RWPE1 (cell line): ENCODE measurements around the gene HINFP.

Source experiments
- CTCF ChIA-PET: fragments of 350-600 bp; sonication (Branson Sonifier 250); formaldehyde crosslinking; extraction: SDS; loops from one replicate; lab custom pipeline; 2021; lab: Yijun Ruan, JAX
- POLR2A ChIA-PET: fragments of 400-600 bp; formaldehyde crosslinking; extraction: SDS; loops from one replicate; lab custom pipeline; 2020; ENCODE audit warnings: antibody characterized with exemption; ENCODE audit not compliant: low non-redundant PET; lab: Yijun Ruan, JAX
- DNase-seq: peaks from one replicate; pipeline ENCODE4 v3.0.0; 2012; ENCODE audit warnings: low spot score
- H3K27ac ChIP-seq: fragments of 450-650 bp; 2 replicates; pipeline ENCODE4 v1.5.1; 2017
- CTCF ChIP-seq: fragments of 450-650 bp; conservative IDR thresholded peaks from 2 replicates; pipeline ENCODE4 v1.5.1; 2017; ENCODE audit warnings: low read depth, mild to moderate bottlenecking

The HINFP gene

DNA sequence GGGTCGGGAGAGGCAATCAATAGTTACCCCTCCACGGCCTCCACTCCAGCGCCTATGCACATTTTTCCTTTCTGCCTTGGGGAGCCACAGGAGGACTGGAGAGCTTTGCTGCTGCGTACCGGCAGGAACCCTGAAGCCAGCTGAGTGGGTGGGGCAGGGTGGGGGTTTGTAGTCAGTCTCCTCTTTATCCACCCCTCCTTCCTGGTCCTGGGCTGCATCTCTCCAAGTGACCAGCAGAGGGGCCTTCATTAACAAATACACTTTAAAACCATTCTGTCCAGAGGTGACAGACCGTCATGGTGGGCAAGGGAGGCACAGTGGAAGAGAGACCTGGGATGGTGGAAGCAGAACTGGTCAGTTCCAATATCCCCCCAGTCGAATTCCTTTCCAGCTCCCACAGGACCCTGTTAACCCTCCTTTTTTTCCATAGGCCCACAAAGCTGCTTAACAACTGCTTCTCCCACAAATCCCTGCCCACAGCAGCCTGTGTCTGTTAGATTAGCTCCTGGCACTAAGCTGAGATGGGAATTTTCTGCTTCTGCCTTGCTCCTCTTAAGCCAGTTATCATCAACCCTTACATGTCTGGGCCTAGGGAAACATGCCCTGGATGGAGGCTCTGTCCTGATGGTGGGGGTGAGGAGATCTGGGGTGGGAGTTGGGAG lies 23.6 kb downstream of the HINFP start:
- peak; percentile 88 for DNase-seq
- TF ChIP-seq CTCF: peak; percentile 68
- POLR2A ChIA-PET: no interaction called here
- CTCF ChIA-PET: interaction anchor here (0.6 to 1.4 kb wide), 10 partner anchors 10 to 55 kb away, joined by 3 to 7 read pairs (median 4); partner anchors contain the start of gene DPAGT1
- no peak overlapping the region for H3K27ac ChIP-seq

DNA sequence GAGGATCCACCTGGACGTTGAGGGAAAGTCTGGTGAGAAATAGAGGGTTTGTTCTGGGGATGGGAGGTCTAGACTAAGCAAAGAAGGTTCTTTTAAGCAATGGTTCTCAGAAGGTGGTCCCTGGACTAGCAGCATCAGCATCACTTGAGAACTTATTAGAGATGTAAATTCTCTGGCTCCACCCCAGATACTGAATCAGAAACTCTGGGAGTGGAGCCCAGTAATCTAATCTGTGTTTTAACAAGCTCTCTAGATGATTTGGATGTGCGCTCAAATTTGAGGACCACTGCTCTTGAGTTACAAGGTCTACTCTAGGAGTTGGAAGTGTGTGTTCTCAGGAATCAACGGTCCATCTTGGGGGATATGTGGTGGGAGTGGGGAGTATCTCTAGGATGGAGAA lies 24.2 kb downstream of the HINFP start:
- no peak for DNase-seq
- H3K27ac ChIP-seq: no peak overlapping the region
- ChIA-PET CTCF (interaction anchor here (0.6 to 1.4 kb wide), 9 partner anchors 10 to 55 kb away, joined by 3 to 7 read pairs (median 3); partner anchors contain the start of gene DPAGT1), POLR2A (no interaction called here)
- no peak for TF ChIP-seq CTCF

DNA sequence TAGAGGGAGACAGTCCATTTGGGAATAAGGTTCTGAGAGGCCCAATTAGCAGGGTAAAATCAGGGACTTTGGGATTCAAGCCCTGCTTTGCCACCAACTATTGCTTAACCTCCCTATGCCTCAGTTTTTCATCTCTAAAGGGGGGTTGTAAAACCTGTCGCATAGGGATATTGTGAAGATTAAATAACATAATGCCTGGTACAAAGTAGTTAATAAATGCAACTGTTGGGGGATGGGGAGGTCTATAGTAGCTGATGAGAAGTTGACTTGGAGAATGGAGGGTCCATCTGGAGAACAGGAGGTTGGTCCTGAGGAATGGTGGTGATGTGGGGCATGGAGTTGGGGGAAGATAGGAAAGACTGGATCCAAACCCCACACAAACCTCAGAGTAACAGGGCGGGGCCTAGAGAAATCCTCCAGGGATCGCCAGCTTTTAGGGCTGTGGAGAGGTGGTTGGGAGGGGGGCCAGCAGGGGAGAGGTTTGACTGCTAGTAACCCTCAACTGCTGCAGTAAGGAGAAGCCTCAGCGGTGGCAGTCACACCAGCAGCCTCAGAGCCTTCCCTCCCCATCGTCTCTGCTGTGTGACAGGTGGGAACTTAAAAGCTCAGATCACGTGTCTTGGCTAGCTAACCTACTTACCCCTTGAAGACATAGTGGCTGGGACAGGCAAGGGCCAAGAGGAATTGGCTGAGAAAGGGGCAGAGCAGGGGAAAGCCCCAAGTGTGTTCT lies 26.4 kb downstream of the HINFP start:
- CTCF ChIA-PET: interaction anchor here (0.6 to 2.2 kb wide), 4 partner anchors 49 to 281 kb away, joined by 3 to 6 read pairs (median 4); no protein-coding TSS in a partner anchor

DNA sequence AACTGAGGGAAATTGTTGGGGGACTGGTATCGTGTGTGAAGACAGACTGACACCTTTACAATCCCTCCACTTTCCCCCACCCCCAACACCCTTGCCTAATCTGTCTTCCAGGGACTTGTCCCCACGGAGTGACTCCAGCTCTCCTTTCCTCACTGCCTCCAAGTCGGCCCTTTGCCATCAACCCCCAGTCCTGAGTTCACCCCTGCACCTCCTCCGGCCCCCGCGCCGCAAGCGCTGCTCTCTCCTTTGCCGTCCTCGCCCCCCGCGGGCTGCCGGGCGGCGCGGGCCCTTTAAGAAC lies 27.3 kb downstream of the HINFP start:
- no peak for TF ChIP-seq CTCF
- CTCF ChIA-PET: interaction anchor here (0.6 to 2.2 kb wide), 2 partner anchors 48 to 990 kb away, joined by 3 to 6 read pairs; no protein-coding TSS in a partner anchor
- no peak overlapping the region for H3K27ac ChIP-seq
- DNase-seq: no peak
- POLR2A ChIA-PET: no interaction called here

More for the DNA sequence above, 26.4 kb downstream of the HINFP start:
- H3K27ac ChIP-seq: no peak overlapping the region
- TF ChIP-seq CTCF: no peak
- no peak for DNase-seq
- POLR2A ChIA-PET: interaction anchor here (0.6 kb wide), 1 partner anchor 21 kb away, joined by 3 read pairs; no protein-coding TSS in a partner anchor

DNA sequence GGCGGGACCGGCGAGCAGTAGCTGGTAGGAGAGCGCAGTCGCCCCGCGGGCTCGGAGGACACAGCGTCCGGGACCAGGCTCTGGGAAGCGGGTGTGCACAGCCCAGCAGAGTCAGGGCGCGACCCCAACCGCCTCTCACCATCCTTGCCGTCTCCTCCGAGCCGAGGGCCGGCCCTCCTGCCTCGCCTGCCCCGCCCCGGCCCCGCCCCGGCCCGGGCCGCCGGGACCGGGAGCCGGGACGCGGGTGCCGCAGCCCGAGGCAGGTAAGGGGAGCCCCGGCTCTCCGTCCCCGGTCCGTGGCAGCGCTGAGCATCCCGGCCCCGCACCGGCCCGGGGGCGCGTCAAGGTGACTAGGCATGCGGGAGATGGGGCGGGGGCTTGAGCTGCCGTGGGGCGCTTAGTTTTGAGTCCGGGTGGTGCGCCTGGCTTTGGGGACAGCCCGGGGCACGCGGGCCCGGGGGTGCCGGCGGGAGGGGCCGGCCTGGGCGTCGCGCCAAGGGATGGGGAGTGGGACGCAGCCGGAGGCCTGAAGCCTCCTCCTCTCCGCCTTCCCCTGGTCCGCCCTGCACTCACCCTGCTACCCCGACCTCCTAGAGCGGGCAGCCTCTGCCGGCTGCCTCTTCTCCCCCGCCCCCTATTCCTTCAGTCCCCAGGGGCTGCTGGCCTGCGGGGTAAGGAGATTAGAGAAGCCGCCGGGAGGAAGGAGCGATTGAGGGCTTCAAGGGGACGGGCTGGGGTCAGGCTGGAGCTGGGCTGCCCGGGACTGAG lies 27.8 kb downstream of the HINFP start, which contains the start of gene ABCG4:
TSS of gene ABCG4 (plus strand) at position 35 of the 768 bp plus-strand sequence. CDS start 914 bp downstream, outside the sequence.
- POLR2A ChIA-PET: no interaction called here
- no peak for TF ChIP-seq CTCF
- peak; percentile 7 for DNase-seq
- CTCF ChIA-PET: interaction anchor here (0.6 kb wide), 1 partner anchor 990 kb away, joined by 3 read pairs; no protein-coding TSS in a partner anchor
- H3K27ac ChIP-seq: no peak within 1 kb of the TSS

- ChIA-PET POLR2A (no interaction called here), CTCF (no interaction called here)
- DNase-seq: no peak
- H3K27ac ChIP-seq: no peak overlapping the region
- TF ChIP-seq CTCF: no peak
Measured at GRCh38 chr11:119149786-119150275, 28.5 kb downstream of the HINFP start.
